ENCODE data around the gene RAB3IL1.

The RAB3IL1 gene

DNA sequence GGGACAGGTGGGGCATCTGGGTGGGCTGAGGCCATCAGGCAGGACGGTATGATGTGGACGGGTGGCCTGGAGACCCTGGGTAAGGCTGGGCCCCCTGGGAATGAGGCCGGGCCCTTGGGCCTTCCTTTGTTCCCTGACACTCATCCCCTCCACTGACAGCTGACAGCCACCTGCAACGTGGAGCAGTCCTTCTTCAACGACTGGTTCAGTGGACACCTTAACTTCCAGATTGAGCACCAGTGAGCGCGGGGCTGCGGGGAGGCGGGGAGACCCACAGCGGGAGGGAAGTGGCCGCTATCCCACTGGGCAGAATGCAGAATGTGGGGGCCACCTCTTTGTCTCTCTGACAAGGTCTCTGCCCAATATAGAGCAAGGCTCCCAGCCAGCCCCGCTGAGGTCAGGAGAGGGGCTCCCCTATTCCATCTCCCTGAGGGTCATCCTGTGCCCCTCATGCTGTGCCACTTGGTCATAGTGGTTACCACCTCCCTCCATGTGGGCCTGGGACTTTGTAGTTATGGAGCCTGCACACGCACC lies 53.8 kb downstream of the RAB3IL1 start:
- DNase-seq, result no peak

DNA sequence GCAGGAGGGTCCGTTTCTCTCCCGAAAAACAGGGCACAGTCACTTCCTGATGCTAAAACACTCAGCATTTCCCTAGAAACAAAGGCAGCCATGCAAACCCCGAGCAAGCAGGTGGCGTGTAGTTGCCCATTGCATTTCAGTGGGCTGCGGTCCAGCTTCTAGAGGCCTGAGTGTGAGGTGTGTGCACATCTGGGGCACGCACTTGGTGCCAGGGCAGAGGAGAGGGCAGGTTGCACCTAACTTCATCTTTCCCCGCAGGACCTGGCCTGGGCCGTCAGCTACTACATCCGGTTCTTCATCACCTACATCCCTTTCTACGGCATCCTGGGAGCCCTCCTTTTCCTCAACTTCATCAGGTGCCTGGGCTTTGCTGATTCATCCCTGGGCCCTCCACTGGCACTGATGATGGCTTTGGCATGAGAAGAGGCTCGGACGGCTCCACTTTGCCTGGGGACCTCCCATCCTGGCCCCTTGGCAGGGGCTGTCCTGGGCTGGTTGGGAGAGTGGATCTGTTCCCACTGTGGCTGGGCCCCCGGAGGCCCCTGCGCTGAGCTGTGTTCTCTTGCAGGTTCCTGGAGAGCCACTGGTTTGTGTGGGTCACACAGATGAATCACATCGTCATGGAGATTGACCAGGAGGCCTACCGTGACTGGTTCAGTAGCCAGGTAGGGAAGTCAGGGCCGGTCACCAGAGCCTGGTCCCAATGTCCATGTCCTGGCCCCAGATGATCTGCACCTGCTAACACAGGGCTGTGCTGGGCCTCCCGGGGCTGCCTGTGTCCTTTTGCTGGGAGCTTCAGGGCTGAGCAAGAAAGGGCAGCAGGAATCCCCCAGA lies 54.4 kb downstream of the RAB3IL1 start:
- no peak for DNase-seq

DNA sequence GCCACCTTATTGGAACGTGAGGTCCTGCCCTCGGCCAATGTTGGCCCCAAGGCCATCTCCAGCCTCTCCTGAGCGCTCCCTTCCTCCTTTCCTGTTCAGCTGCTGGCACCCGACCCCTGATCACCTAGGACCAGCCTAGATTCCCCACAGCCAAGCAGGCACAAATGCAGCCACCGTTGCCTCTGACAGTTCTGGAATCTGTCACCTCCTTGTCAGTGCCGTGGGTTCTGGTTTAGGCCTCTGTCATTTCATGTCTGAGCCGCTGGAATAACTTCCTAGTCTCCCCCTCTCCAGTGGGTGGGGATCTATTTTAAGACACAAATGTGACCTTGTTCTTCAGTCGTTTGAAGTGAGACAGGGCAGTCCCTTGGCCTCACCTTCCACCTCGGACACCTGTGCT lies 55.7 kb downstream of the RAB3IL1 start:
- no peak for DNase-seq

DNA sequence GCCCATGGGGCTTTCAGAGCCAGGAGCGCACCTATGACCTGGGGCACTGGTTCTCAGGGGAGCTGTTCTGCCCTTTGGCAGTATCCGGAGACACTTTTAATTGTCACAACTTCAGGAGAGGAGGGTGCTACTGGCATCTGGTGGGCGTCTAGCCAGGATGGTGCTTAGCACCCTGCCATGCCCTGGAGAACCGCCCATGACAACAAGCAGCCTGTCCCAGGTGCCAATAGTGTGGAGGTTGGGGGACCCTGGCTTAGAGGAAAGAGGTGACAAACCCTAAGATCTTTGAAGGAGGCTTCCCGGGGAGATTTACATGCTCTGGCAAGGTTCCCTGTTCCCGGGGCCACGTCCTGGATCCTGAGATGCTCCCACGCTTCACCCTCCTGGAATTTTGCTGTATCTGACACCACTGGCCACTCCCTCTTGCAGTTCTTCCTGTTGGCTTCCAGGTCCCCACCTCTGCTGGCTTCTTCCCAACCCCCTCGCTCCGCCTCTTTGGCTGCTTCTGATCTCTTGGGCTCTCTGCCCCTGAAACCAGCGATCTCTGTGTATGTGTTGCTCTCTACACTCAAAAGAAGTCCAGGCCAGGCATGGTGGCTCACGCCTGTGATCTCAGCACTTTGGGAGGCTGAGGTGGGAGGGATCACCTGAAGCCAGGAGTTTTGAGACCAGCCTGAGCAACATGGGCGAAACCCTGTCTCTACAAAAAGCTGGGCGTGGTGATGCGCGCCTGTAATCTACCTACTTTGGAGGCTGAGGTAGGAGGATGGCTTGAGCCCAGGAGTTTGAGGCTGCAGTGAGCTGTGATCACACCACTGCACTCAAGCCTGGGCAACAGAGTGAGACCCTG lies 57.1 kb downstream of the RAB3IL1 start:
- no peak for DNase-seq

DNA sequence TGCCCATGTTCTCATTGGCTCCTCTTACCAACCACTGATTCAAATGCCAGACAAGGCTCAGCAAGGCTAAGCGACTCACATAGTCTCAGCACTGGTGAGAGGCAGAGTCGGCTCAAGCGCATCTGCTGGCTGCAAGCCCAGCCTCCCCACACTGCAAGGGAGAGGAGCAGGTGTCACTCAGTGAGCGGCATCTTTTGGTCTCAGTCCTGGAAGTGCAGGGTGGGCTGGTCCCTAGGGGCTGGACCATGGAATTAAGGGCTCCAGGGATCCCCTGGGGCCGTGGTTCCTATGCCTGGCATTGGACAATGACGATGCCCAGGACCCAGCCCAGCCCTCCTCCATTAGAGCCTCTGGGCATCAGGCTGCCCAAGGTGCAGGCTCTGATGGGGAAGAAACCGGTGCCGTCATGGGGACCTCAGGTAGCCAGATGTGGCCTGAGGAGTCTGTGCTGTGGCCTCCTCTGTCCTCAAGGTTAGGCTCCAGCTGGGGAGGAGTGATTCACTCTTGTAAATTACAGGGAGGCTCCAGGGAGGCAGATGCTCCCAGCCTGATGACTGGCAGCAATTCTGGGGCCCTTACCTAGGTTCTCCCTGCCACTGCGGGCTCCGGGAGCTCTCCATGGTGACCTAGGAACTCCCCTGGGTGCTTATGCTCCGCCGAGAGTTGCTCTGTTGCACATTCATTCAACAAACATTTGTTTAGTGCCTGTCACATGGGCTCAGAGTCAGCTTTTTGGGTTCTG lies 61.3 kb downstream of the RAB3IL1 start:
- DNase-seq, result no peak

DNA sequence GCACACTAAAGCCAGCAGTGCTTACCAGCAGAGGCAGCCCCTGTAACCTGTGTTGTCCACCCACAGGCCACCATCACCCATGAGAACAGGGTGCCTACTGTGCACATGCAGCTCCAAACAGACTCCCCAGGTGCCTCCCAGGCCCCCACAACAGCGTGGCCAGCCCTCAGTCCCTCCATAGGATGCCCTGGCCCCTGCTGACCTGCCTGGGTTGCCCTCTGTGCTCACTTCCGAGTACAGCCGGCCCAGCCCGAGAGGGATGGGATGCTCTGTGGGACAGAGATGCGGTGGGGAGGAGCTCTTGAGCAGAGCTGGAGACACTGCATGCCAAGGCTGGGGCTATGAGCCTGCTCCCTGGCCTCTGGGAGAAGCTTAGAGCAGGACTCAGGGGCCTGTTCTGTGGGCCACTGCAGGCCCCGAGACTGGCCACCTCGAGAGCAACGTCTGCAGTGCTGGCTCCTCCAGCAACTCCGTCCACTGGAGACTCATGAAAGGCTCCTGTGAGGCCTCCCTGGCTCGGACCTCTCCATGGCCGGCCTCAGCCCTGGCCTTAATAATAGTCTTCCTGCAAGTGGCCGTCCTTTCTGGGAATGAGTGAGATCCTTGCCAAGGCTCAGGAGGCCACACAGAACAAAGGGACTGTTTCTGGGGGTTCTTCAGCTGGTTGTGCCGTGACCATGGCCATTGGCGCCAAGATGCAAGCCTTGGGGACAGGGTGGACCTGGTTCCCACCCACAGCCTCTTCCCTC lies 62.2 kb downstream of the RAB3IL1 start:
- no peak for DNase-seq

DNA sequence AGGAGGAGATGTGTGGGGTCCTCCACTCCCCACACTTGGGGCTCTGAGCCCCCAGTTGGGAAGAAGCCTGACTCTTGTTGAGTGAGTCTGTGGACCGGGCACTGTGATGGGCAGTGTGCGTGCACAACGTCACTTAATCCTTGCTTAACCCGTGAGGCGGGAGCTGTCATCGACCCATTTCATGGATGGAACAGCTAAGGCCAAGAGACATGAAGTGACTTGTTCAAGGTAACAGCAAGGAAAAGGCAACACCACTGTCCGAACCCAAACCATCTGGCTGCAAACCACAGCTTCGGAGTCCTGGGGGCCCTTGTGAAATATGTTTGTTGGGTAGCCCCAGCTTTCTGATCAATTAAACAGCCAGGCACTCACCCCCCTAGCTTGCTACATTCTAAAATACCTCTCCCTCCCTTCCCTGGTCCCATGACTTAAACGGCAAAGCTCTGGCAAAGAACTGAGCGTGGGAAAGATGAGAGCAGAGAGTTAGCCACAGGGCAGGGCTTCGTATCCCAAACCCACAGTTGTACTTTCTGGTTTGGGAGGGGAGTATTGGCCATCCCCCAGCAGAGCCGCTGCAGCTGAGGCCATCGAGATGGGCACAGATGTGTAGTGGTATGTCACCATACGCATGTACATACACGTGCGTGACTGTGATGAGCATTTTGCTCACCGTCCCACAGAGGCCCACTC lies 63.0 kb downstream of the RAB3IL1 start:
- DNase-seq, result no peak

DNA sequence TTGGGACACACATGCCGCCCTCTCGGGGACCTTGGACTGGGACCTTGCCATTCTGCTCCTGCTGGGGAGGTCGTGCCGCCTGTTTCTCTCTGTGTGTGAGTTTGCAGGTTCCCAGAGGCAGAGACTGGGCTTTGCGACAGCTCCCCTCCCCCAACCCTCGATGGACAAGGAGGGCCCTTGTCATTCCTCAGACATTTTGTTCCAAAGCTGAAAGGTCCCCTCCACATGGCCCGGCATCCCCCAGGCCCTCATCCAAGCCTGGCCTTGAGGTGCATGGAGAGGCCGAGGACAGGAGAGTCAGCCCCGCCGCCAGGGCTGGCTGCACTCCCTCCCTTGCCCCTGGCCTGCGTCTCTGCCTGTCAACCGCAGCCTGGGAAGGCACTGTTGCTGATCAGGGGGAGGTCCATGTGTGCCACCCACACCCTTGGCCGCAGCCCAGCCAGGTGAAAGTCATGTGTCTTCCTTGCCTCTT lies 63.6 kb downstream of the RAB3IL1 start:
- DNase-seq, result no peak

DNA sequence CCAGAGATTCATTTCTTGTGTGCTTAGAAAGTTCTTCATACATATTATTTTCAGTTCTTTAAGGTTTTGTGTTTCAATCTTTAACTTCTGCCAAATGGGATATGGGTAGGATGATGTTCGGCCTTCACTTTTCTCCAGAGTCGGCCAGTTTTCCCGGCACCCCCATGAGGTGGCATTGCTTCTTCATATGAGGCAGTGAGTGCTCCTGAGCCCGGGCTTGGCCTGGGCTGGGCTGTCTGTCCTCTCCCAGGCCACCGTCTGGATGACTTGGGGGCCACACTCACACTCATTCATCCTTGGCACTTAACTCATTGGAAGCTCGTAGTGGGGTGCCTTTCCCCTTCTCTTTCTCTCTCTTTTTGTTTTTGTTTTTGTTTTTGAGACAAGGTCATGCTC lies 65.5 kb downstream of the RAB3IL1 start:
- DNase-seq, result no peak

DNA sequence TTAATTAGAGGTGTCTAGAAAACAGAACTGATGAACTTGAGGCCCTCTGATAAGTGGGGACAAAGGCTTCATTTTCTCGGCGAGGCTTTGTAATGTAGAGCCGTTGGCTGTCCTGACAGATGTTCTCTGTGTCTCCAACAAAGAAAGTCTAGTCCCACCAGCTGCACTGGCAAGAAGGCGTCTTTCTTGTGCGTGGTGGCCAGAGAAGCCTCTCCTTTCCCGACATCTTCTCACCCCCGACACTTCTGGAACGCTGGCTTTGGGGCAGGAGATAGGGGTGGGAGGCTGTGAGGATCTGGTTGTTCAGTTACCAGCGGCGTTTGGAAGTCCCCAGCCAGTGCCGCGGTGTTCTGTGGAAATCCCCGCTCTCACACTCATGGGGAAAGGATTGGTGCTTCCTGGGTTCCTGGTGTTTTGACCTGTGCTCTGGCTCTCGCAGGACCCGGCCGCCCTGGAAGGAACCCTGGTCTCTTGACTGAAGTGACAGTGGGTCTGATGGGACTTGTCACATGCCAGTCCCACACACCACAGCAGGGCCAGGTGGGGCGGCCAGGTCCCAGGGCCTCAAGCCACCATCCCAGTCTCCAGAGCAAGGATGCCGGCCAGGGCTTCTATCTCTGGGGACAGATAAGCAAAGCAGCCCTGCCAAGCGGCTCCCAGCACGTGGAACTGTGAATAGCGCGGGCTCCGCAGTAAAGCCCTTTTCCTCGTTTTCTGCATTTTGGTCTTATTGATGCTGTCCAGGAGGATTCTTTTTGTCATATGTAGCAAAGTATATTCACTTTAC lies 66.1 kb downstream of the RAB3IL1 start:
- DNase-seq, result no peak

DNA sequence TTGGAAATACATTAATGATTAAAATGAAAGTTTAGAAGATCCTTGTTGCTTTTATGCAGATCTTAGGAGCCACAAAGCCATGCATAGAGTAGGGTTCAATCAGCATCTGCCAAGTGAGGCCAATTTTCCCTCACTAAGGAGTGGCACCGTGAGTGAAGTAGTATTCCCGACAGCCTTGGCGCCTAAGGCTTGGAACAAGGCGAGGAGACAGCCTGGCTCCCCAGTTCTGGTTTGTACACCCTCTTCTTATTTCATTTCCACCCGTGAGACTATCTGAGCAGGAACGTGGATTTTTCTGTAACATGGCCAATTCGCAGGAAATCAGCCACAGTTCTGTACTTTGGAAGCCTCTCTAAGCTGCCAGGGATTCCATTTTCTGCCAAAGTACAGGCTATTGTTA lies 66.7 kb downstream of the RAB3IL1 start:
- DNase-seq, result no peak

DNA sequence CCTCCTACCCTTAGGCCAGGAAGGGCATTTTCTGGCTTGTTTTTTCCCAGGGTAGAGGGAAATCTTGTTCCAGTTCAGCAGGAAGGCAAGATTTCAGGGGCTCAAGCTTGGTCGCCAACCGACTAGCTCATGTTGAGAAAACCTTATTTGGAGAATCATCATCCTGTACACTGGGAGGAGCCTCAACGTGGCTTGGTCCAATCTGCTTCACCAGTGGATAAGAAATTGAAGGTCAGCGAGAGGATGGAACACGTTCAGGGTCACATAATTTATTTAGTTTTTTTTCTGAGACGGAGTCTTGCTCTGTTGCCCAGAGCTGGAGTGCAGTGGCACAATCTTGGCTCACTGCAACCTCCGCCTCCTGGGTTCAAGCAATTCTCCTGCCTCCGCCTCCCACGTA lies 68.7 kb downstream of the RAB3IL1 start:
- no peak for DNase-seq

DNA sequence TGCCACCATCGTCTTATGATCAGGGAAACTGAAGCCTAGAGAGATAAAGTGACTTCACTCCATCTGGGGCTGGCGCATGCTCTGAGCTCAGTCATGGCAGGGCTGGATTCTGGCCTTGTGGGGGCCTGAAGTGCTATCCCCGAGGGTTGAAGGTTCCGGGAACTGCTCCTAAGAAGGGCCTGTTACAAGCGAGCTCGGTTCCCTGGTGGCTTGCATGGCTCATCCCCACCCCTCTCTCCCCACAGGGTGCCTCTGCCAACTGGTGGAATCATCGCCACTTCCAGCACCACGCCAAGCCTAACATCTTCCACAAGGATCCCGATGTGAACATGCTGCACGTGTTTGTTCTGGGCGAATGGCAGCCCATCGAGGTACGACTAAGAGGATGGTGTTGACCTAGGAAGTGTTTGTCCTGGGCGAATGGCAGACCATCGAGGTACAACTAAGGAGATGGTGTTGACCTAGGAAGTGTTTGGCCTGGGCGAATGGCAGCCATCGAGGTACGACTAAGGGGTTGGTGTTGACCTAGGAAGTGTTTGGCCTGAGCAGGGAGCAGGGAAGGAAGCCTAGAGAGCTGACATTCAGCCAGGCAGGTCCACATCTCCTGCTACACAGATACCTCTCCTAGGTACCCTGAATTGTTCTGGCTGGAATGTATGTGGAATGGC lies 69.3 kb downstream of the RAB3IL1 start:
- DNase-seq, result no peak

Measured in CD4-positive, alpha-beta T cell treated with Interleukin-4 for 4 hours (primary cell).